ENCODE measurements around the gene PRELID3B.

GRCh38 chr20:58986968-58987517 lies 55.5 kb downstream of the PRELID3B start:
- no peak for TF ChIP-seq POLR2A (IDR thresholded peaks at IDR 0.05)
- TF ChIP-seq CTCF (IDR thresholded peaks at IDR 0.05): no peak
